Measurements from ENCODE around the gene KDM2A.
"Not testable (repeated sequence)": the region's sequence is repeated elsewhere in the genome, so short reads cannot be mapped to it uniquely, and the experiment has no call there.

Gene KDM2A

DNA sequence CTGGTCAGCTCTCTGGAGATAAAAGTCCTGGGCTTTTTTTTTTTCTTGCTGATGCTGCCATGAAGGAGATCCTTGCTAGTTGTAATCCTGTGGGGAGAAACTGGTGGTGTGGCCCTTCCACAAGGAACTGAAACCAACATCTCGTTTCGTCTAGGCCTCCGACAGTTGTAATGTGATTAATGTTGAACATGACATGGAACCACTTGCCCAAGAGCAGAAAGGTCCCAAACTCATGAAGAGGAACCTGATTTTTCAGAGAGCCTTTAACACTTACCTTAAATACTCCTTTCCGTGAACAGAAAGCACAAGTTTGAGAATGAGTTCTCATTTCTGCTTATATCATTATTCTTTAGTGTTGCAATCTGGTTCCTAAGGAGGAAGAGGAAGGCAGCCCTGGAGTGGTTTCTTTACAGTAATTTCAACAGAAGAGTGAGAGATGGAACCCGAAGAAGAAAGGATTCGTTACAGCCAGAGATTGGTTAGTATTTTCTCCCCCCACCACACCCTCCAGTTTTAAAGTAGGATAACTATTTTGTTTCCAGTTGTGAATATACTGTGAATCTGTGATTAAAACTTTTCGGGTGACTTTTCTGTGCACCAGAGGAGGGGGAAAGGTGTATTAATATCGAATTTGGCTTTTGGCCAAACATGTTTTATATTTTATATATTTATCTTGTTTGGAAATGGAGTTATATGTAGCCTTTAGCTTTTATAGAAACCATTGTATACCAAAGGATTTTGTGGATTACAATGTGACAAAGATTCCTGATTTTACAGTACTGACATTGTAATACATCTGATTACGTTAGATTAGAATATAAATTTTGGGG, 2.0 kb downstream of the KDM2A start:
- no peak for TF ChIP-seq CTCF (conservative IDR thresholded peaks at IDR 0.05; ENCODE audit: low read length)
- no peak for TF ChIP-seq EZH2phosphoT487 (IDR thresholded peaks at IDR 0.05; ENCODE audit: borderline replicate concordance)
- Histone ChIP-seq H3K36me3 (ENCODE audit: insufficient read depth, low read length) (no peaks in the 10 kb centered on the region; the same call in 1 of the 2 replicates), H2AFZ (ENCODE audit: low read length) (no peak overlapping the region), H4K20me1 (ENCODE audit: insufficient read depth, low read length, poor library complexity, severe bottlenecking) (peaks cover 48% of the 10 kb centered on the region), H3K4me1 (ENCODE audit: insufficient read depth, low read length, poor library complexity, severe bottlenecking) (peaks cover 40% of the 10 kb centered on the region), H3K4me3 (ENCODE audit: low read length, poor library complexity, severe bottlenecking) (peak overlapping the region; percentile 99), H3K9me3 (ENCODE audit: insufficient read depth, low read depth, low read length) (no peaks in the 10 kb centered on the region), H3K9ac (ENCODE audit: low read depth, low read length, poor library complexity, severe bottlenecking) (peak overlapping the region; percentile 94), H3K4me2 (ENCODE audit: low read depth, low read length, poor library complexity, severe bottlenecking) (peak overlapping the region; percentile 92), H3K79me2 (ENCODE audit: insufficient read depth, low read length) (peaks cover 73% of the 10 kb centered on the region), H3F3A (ENCODE audit: low read depth) (0 out of 2 replicates have a peak, but pooled peaks cover 4% of the 10 kb centered on the region), H3K9me2 (replicated peaks; ENCODE audit: low read depth, low read length) (no peaks in the 10 kb centered on the region), H3K27me3 (ENCODE audit: insufficient read depth, low read length, poor library complexity, severe bottlenecking) (no peaks in the 10 kb centered on the region)

DNA sequence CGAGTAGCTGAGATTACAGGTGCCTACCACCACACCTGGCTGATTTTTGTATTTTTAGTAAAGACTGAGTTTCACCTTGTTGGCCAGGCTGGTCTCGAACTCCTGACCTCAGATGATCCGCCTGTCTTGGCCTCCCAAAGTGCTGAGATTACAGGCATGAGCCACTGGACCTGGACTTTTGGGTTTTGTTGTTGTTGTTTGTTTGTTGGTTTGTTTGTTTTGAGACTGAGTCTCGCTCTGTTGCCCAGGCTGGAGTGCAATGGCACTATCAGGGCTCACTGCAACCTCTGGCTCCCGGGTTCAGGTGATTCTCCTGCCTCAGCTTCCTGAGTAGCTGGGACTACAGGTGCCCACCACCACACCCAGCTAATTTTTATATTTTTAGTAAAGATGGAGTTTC, 4.7 kb downstream of the KDM2A start:
- not testable (repeated sequence) for H3K9me3 ChIP-seq (ENCODE audit: insufficient read depth, low read depth, low read length)

GRCh38 chr11:67126243-67126642, 7.2 kb downstream of the KDM2A start:
- peaks cover 27% of the 10 kb centered on the region for H3K4me1 ChIP-seq (ENCODE audit: insufficient read depth, low read length, poor library complexity, severe bottlenecking)
- H3K9me2 ChIP-seq (replicated peaks; ENCODE audit: low read depth, low read length); H2AFZ ChIP-seq (ENCODE audit: low read length); H3K9me3 ChIP-seq (ENCODE audit: insufficient read depth, low read depth, low read length); H3K4me3 ChIP-seq (ENCODE audit: low read length, poor library complexity, severe bottlenecking); H3F3A ChIP-seq (ENCODE audit: low read depth); H3K9ac ChIP-seq (ENCODE audit: low read depth, low read length, poor library complexity, severe bottlenecking); H3K27me3 ChIP-seq (ENCODE audit: insufficient read depth, low read length, poor library complexity, severe bottlenecking): not testable (repeated sequence)
- peak overlapping the region; percentile 46 for H3K4me2 ChIP-seq (ENCODE audit: low read depth, low read length, poor library complexity, severe bottlenecking)
- peaks cover 23% of the 10 kb centered on the region; the same call in 1 of the 2 replicates for H3K36me3 ChIP-seq (ENCODE audit: insufficient read depth, low read length)
- peaks cover 64% of the 10 kb centered on the region for H4K20me1 ChIP-seq (ENCODE audit: insufficient read depth, low read length, poor library complexity, severe bottlenecking)
- peaks cover 99% of the 10 kb centered on the region for H3K79me2 ChIP-seq (ENCODE audit: insufficient read depth, low read length)

More for the DNA sequence above, 4.7 kb downstream of the KDM2A start:
- Histone ChIP-seq H3K79me2 (ENCODE audit: insufficient read depth, low read length) (peaks cover 96% of the 10 kb centered on the region), H3K9ac (ENCODE audit: low read depth, low read length, poor library complexity, severe bottlenecking) (peak overlapping the region; percentile 64), H3K4me3 (ENCODE audit: low read length, poor library complexity, severe bottlenecking) (peak overlapping the region; percentile 64), H3K4me1 (ENCODE audit: insufficient read depth, low read length, poor library complexity, severe bottlenecking) (peaks cover 35% of the 10 kb centered on the region), H3K4me2 (ENCODE audit: low read depth, low read length, poor library complexity, severe bottlenecking) (peak overlapping the region; percentile 83), H4K20me1 (ENCODE audit: insufficient read depth, low read length, poor library complexity, severe bottlenecking) (peaks cover 66% of the 10 kb centered on the region)
- H3K9me2 ChIP-seq (replicated peaks; ENCODE audit: low read depth, low read length); H3F3A ChIP-seq (ENCODE audit: low read depth); H3K36me3 ChIP-seq (ENCODE audit: insufficient read depth, low read length); H3K27me3 ChIP-seq (ENCODE audit: insufficient read depth, low read length, poor library complexity, severe bottlenecking); H2AFZ ChIP-seq (ENCODE audit: low read length): not testable (repeated sequence)

DNA sequence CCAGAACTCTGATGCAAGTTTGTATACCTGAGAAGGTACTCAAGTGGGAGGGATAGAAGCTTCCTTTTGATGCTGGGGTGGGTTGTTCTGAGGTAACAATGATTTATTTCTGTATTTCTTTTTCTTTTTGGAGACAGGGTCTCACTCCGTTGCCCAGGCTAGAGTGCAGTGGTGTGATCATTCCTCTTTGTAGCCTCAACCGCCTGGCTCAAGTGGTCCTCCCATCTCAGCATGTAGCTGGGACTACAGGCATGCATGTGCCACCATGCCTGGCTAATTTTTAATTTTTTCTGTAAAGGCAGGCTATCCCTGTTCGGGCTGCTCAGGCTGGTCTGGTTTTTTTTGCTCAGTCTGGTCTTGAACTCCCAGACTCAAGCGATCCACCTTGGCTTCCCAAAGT, 7.9 kb downstream of the KDM2A start:
- H3K4me1 ChIP-seq (ENCODE audit: insufficient read depth, low read length, poor library complexity, severe bottlenecking), result peaks cover 19% of the 10 kb centered on the region
- peaks cover 99% of the 10 kb centered on the region for H3K79me2 ChIP-seq (ENCODE audit: insufficient read depth, low read length)
- peak overlapping the region; percentile 6 for H3K9ac ChIP-seq (ENCODE audit: low read depth, low read length, poor library complexity, severe bottlenecking)

GRCh38 chr11:67130861-67131260, 11.8 kb downstream of the KDM2A start:
- H3K4me2 ChIP-seq (ENCODE audit: low read depth, low read length, poor library complexity, severe bottlenecking); H3K9ac ChIP-seq (ENCODE audit: low read depth, low read length, poor library complexity, severe bottlenecking); H3K9me2 ChIP-seq (replicated peaks; ENCODE audit: low read depth, low read length); H3K27me3 ChIP-seq (ENCODE audit: insufficient read depth, low read length, poor library complexity, severe bottlenecking); H3K9me3 ChIP-seq (ENCODE audit: insufficient read depth, low read depth, low read length); H3K4me1 ChIP-seq (ENCODE audit: insufficient read depth, low read length, poor library complexity, severe bottlenecking); H3K4me3 ChIP-seq (ENCODE audit: low read length, poor library complexity, severe bottlenecking); H2AFZ ChIP-seq (ENCODE audit: low read length); H3F3A ChIP-seq (ENCODE audit: low read depth): not testable (repeated sequence)
- H3K79me2 ChIP-seq (ENCODE audit: insufficient read depth, low read length), result peaks cover 87% of the 10 kb centered on the region
- peaks cover 68% of the 10 kb centered on the region for H3K36me3 ChIP-seq (ENCODE audit: insufficient read depth, low read length)
- peaks cover 47% of the 10 kb centered on the region for H4K20me1 ChIP-seq (ENCODE audit: insufficient read depth, low read length, poor library complexity, severe bottlenecking)

More for the DNA sequence above, 7.9 kb downstream of the KDM2A start:
- H3K9me2 ChIP-seq (replicated peaks; ENCODE audit: low read depth, low read length), result no peaks in the 10 kb centered on the region
- H3K27me3 ChIP-seq (ENCODE audit: insufficient read depth, low read length, poor library complexity, severe bottlenecking), result no peaks in the 10 kb centered on the region
- H4K20me1 ChIP-seq (ENCODE audit: insufficient read depth, low read length, poor library complexity, severe bottlenecking), result peaks cover 59% of the 10 kb centered on the region
- no peak overlapping the region for H3K4me3 ChIP-seq (ENCODE audit: low read length, poor library complexity, severe bottlenecking)
- TF ChIP-seq EZH2phosphoT487 (IDR thresholded peaks at IDR 0.05; ENCODE audit: borderline replicate concordance) (no peak), CTCF (conservative IDR thresholded peaks at IDR 0.05; ENCODE audit: low read length) (no peak)
- H3F3A ChIP-seq (ENCODE audit: low read depth), result no peaks in the 10 kb centered on the region
- no peaks in the 10 kb centered on the region for H3K9me3 ChIP-seq (ENCODE audit: insufficient read depth, low read depth, low read length)
- H2AFZ ChIP-seq (ENCODE audit: low read length), result no peak overlapping the region
- H3K4me2 ChIP-seq (ENCODE audit: low read depth, low read length, poor library complexity, severe bottlenecking), result peak overlapping the region; percentile 46
- peaks cover 30% of the 10 kb centered on the region; the same call in 1 of the 2 replicates for H3K36me3 ChIP-seq (ENCODE audit: insufficient read depth, low read length)
